ENCODE results near the gene ITFG1.
A peak's percentile ranks its signal among the peaks of the same experiment; 100 is the strongest.
"Not testable (repeated sequence)": the region's sequence is repeated elsewhere in the genome, so short reads cannot be mapped to it uniquely, and the experiment has no call there.

ITFG1 gene

GRCh38 chr16:47143677-47144558, 316.9 kb downstream of the ITFG1 start, which contains the start of gene NETO2:
NETO2 (minus strand) TSS chr16:47143945; CDS start chr16:47143612, 333 bp downstream.
- DNase-seq: peak; percentile 14 to 21

DNA sequence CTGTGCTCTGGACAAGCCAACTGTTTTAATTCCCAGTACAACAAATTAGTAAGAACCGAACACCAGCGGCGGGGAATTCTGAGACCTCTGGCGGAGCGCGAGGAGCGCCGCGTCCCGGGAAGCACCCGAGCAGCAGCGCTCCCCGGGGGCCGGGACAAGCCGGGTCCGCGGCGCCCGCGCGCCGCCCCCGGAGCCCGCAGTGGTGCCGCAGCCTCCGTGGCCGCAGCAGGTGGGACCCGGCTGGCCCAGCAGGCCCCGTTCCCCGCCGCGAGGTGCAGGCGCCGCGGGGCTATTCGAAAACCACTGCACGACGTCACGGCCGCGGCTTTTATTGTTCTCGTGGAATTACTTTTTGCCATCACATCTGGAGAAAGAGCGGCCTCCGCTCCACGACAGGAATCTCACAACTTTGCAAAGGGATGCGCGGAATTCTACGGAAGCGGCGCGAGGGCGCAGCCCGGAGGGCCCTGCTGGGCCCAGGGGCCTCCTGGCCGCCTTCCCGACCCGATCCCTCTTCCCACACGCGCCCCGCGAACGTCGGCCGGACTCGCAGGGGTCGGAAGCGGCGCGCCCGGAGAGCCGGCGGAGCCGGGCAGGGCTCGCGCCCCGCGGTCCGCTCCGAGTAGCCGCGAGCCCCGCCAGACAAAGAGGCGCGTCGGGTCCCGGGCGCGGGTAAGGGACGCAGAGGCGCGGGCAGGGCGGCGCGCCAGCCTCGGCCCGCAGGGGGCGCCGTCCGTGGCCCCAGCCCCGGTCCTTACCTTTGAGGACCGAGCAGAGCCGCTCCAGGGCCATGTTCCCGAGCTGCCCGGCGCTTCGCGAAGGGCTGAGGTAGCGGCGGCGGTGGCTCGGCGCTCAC, 317.8 kb downstream of the ITFG1 start:
- DNase-seq: peak in 1 of 2 donors; percentile 11

- peak in 1 of 2 donors; percentile 18 for DNase-seq
Measured at GRCh38 chr16:47142486-47142820, 318.4 kb downstream of the ITFG1 start.

DNA sequence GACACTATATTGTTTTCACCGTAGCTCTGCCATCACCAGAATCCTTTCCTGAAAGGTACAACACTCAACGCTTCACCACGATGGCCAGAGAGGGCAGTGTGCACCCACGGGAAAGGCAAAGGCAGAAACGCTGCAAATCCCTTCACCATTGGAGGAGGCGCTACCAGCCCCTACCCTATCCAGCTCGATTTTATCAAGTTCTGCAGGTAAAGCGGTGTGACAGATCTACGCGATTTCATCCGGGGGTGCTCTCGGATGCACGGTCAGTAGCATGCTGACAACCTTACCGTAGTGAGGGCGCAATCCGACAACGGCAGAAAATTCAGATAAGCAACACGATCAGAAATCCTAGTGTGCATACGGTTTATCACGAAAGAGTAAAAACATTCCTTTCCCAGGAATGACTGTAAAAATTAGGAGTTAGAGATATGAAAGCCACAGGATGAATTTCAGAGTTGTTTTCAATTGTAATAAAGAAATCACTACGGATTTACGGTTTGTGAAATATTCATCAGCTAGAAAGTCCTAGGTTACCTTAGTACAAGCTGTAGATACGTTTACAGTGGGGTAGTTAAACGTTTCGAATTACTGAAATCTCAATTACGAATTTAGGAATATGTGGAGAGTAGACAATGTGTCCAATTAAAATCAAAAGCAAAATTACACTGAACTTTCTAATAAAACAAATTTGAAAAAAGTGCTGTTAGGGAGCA, 318.9 kb downstream of the ITFG1 start:
- DNase-seq: peak; percentile 84 to 93

DNA sequence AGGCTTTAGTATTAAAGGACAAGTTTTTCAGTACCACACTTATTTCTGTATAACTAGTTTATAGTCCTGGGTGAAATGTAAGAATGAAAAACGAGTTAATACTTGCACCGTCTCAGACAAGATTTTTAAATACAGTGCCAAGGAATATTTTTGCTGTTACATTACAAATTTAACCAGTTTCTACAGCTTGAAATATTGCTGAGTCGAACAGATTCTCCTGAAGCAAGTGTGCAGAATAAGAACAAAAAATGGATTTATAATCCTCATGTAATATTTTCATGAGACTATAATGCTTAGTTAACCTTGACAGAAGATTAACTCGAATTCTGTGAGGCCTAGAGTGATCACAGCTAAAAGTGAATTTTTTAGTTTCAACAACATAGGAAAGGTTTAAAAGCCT, 320.2 kb downstream of the ITFG1 start:
- no peak for DNase-seq

DNA sequence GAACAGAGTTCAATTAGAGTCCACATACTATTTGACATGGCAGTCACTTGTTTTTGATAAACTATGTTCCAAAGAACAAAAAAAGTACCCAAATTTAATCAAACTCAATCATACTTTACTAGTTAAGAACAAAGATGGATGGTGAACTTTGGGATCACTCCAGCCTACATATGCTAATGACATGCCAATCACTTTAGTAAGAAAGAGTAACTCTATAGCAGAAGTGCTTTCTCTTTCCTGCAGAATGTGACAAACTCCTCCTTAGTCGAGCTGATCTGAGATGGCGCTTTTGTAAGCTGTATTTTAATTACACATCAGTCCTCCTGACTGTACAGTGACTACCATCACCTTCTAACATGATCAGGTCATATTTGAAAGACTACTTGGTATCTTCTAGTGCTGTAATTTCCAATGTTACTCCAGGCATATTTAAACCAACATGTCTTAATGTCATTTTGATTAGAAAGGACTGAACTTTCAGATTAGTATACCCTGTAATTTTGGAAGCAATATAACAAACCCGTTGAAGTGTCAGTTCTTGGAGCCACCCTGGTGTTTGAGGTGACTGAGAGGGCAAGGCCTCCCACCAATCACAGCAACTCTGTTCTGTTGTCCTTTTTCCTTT, 321.2 kb downstream of the ITFG1 start:
- no peak for DNase-seq

DNA sequence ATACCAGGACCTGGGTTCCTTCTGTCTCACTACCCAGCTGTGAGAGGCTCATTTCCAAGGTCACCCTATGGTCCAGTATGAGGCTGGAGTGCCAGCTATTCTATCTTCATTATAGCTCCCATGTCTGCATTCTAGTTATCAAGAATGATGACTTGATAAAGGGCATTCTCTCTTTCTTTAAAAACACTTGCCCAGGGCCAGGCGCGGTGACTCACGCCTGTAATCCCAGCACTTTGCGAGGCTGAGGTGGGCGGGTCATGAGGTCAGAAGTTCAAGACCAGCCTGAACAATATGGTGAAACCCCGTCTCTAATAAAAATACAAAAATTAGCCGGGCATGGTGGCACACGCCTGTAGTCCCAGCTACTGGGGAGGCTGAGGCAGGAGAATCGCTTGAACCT, 322.9 kb downstream of the ITFG1 start:
- not testable (repeated sequence) for DNase-seq

DNA sequence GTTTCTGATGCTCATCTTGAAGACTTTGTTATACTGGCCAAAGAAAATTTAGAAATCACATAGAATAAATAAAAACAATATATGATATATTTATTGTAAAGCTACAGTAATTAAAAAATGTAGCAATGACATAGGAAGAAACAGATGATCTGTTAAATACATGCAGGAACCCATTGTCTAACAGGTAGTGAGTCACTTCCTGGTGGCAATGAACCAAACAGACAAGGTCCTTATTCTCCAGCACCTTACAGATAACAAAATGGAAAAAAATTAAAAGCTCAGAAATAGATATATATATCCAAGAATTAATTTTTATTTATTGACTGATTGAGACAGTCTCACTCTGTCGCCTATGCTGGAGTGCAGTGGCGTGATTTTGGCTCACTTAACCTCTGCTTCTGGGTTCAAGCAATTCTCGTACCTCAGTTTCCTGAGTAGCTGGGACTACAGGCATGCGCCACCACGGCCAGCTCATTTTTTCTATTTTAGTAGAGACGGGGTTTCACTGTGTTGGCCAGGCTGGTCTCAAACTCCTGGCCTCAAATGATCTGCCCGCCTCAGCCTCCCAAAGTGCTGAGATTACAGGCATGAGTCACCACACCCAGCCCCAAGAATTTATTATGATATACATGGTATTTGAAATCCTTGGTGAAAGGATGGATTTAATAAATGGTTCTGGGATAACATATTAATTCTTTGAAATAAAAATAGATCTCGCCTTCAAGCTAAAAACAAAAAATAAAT, 324.6 kb downstream of the ITFG1 start:
- no peak for DNase-seq

GRCh38 chr16:47134550-47134949, 326.3 kb downstream of the ITFG1 start:
- no peak for DNase-seq

GRCh38 chr16:47132308-47132707, 328.6 kb downstream of the ITFG1 start:
- DNase-seq: no peak

DNA sequence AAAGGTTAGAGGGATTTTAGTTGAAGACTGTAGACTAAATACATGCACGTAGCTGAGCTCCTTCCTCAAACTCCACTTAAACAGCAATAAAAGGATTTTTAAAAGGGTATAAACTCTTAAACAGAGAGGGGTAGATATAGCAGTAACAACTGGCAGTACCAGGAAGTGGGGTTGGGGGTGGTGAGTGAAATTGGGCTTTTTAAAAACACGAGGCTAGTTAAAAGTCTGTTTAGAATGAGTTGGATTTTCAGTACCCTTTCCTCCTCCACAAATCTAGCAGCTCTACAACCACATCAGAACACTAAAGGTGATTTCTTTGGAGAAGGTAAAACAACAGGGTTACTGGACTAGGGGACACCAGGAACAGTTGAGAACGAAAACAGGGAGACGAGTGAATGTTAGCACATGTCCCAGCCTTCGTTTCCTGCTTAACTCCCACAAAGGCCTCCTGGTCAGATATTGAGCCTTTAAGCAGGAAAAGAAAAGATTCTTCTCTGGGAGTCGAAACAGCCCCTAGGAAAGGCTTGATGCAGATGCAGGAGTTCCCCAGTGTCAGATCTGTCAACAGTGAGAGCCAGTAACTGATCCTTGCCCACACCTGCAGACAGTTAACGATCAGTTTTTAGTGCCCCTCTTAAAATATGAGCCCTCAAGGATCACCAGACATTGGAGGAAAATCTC, 331.0 kb downstream of the ITFG1 start:
- DNase-seq: no peak

DNA sequence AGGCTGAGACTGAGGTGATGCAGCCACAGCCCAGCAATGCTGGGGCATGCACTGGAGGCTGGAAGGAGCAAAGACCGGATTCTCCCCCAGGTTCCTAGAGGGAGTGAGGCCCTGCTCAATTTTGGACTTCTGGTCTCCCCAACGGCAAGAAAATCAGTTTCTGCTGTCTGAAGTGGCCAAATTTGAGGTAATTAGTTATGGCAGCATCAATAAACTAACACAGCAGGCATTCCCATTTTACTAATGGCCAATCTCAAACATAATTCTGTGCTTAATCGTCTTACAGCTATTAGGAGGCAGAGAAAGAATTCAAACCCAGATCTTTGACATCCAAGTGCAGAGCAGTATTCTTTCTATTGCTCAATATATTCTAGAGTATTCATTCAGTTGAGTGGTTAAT, 333.3 kb downstream of the ITFG1 start:
- DNase-seq: no peak

- no peak for DNase-seq
Measured at GRCh38 chr16:47125757-47126156, 335.1 kb downstream of the ITFG1 start.

DNA sequence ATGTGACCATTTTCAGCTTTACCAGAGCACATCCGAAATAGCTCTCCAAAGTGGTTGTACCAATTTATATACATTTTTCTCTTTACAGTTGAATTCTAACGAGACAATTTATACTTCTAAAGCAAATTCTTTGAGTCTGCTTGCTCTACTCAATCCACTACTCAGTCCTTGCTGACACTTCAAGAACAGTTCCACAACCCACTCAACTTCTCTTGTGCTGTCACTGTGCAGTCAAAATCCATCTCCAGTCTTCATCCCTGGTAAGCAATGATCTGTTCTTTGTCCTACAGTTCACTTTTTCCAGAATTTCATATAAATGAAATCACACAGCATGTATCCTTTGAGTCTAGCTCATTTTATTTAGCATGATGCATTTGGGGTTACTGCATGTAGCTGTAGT, 347.7 kb downstream of the ITFG1 start:
- no peak for DNase-seq

DNA sequence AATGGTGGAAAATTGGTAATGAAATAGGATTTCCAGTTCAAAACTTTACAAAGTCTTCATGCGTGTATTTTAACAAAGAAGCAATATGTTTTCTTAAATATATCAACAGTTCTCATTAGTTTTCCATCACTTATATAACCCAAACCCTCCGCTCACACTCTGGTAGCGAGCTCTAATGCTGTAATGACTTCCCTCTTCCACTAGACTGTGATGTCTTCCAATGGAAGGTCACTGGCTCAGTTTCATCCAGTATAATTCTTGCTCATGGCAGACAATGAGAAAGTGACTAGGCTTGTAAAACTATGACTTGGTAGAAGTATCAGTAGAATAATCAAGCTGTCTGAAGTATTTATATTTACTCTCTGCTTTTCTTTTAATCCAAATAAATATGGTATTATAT, 349.9 kb downstream of the ITFG1 start:
- no peak for DNase-seq

DNA sequence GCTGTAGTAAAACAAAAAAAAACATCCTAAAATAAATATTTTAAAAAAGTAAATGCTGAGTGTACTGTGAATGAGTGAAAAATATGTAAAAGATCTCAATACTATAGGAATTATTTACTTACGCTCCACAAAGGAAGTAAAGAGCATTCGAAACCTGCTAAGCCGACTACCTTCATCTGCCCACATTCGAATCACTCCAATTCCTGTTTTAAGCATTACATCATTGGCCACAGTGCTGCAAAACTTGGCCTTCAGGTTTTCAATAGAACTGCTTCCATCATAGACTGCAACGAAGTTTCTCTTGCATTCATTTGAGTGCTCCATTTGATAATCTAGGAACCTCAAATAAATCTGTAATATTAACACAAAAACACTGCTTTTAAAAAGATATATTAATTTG, 351.5 kb downstream of the ITFG1 start:
- no peak for DNase-seq

Measured in hippocampal formation (tissue), 2 donors.